ENCODE data around the gene EPAS1.

The EPAS1 gene

DNA sequence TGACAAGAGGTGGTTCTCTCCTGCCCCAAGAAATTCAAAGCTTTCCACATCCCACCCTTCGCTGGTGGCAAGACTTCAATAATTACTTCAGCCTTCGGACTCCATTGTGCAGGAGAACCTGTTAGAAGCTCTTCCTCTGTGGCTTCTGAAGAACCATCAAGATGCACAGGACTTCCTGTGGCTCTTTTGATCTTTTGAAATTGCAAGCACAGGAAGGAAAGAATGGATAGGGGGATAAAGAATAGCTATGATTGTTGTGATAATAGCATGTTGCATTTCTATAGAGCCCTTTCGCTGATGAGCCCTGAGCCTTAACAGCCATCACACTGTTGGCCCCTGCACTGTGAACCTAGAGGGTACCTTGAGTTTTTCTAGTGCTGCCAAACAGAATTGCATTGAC, 7.4 kb downstream of the EPAS1 start:
- Mint-ChIP-seq H3K36me3 (ENCODE audit: low read depth) (no peaks in the 10 kb centered on the region), H3K27me3 (ENCODE audit: low read depth) (peaks cover 55% of the 10 kb centered on the region)

DNA sequence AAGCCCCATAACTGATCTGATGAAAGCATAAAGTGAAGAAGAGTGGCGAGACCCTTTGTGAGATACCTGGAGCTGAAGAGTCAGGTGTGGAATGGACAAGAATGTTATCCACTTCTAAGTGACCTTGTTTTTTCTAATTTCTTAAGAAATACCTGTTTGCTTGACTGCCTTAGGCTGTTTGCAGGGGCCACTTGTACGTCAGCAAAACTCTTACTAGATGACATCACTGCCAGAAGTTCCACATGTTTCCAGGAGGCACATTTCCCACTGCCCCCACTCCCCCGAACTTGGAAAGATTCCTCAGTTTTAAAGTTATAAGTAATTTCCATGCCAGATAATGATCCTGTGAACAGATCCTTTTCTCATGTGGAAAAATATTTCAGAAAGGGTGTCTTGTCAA, 8.0 kb downstream of the EPAS1 start:
- H3K27ac Mint-ChIP-seq = no peak overlapping the region

More for the DNA sequence above, 7.4 kb downstream of the EPAS1 start:
- TF ChIP-seq, protein P1, sequence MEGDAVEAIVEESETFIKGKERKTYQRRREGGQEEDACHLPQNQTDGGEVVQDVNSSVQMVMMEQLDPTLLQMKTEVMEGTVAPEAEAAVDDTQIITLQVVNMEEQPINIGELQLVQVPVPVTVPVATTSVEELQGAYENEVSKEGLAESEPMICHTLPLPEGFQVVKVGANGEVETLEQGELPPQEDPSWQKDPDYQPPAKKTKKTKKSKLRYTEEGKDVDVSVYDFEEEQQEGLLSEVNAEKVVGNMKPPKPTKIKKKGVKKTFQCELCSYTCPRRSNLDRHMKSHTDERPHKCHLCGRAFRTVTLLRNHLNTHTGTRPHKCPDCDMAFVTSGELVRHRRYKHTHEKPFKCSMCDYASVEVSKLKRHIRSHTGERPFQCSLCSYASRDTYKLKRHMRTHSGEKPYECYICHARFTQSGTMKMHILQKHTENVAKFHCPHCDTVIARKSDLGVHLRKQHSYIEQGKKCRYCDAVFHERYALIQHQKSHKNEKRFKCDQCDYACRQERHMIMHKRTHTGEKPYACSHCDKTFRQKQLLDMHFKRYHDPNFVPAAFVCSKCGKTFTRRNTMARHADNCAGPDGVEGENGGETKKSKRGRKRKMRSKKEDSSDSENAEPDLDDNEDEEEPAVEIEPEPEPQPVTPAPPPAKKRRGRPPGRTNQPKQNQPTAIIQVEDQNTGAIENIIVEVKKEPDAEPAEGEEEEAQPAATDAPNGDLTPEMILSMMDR (IDR thresholded peaks at IDR 0.05; ENCODE audit: unreplicated experiment in 3 of 3) = no peak
- Mint-ChIP-seq H3K9me3 (no peaks in the 10 kb centered on the region), H3K27ac (no peak overlapping the region), H3K4me1 (peaks cover 22% of the 10 kb centered on the region), H3K4me3 (no peak overlapping the region)

GRCh38 chr2:46305767-46306166, 8.6 kb downstream of the EPAS1 start:
- no peak overlapping the region for H3K4me3 Mint-ChIP-seq
- no peak overlapping the region for H3K27ac Mint-ChIP-seq
- no peaks in the 10 kb centered on the region for H3K9me3 Mint-ChIP-seq
- TF ChIP-seq, protein P1 (IDR thresholded peaks at IDR 0.05; ENCODE audit: unreplicated experiment in 3 of 3) = no peak
- H3K4me1 Mint-ChIP-seq = peaks cover 16% of the 10 kb centered on the region
- no peaks in the 10 kb centered on the region for H3K36me3 Mint-ChIP-seq (ENCODE audit: low read depth)
- peaks cover 44% of the 10 kb centered on the region for H3K27me3 Mint-ChIP-seq (ENCODE audit: low read depth)

More for the DNA sequence above, 8.0 kb downstream of the EPAS1 start:
- Mint-ChIP-seq H3K4me1 (peaks cover 16% of the 10 kb centered on the region), H3K9me3 (no peaks in the 10 kb centered on the region), H3K36me3 (ENCODE audit: low read depth) (no peaks in the 10 kb centered on the region), H3K4me3 (no peak overlapping the region), H3K27me3 (ENCODE audit: low read depth) (peaks cover 50% of the 10 kb centered on the region)
- TF ChIP-seq, protein P1 (IDR thresholded peaks at IDR 0.05; ENCODE audit: unreplicated experiment in 3 of 3) = no peak

DNA sequence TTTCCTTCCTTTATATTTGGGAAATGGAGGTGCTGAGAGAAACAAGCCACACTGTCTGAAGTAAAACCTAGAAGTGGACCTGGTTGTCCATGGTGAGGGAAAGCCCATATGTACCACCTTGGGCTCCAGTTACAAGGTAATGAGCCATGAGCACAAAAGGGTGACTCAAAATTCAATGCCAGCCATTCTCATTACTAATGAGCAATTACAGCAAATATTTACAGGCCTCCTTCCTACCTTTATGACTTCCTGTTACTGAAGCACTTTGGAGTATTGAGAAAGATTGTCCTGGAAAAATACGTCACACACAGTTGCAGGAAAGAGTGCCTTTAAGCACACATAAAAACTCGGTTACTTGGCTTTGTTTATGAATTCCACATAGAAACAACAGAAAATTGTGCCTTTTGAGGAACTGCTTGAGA, 9.1 kb downstream of the EPAS1 start:
- Mint-ChIP-seq H3K4me1 (peaks cover 16% of the 10 kb centered on the region), H3K9me3 (no peaks in the 10 kb centered on the region), H3K4me3 (no peak overlapping the region), H3K27ac (no peak overlapping the region), H3K36me3 (ENCODE audit: low read depth) (no peaks in the 10 kb centered on the region), H3K27me3 (ENCODE audit: low read depth) (peaks cover 38% of the 10 kb centered on the region)
- TF ChIP-seq, protein P1 (IDR thresholded peaks at IDR 0.05; ENCODE audit: unreplicated experiment in 3 of 3) = no peak

DNA sequence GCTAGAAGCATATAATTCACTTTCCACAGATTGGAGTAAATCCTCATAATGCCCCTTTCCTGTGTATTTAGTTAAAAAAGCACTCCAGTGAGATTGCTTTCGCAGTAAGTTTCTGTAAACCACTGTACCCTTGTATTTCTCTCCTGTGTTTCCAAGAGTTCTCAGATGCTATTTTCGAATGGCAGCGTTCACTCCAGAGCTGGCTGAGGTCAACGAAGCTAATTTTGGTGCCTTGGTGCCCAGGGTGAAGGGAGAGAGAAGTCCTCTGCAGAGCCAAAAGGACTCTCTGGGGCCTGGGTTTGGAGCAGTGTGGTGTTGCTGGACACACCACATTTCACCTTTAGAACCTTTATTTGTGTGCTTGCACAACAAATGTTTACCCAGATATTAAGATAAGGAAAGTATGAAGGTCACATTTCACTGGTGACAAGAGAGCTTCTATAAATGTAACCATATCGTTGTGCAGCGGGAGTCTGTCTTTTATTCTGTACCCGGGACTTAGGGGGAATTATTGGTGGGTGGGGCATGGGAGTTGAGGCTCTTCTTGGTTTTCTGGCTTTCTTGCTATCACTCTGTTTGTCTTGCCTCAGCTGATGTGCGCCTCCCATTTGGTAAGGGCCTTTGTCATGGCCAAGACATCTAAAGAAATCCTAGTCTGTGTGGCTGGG, 9.9 kb downstream of the EPAS1 start:
- TF ChIP-seq, protein P1 (IDR thresholded peaks at IDR 0.05; ENCODE audit: unreplicated experiment in 3 of 3) = no peak
- Mint-ChIP-seq H3K36me3 (ENCODE audit: low read depth) (no peaks in the 10 kb centered on the region), H3K9me3 (no peaks in the 10 kb centered on the region), H3K4me1 (peaks cover 16% of the 10 kb centered on the region), H3K4me3 (no peak overlapping the region), H3K27me3 (ENCODE audit: low read depth) (peaks cover 30% of the 10 kb centered on the region), H3K27ac (no peak overlapping the region)

- peaks cover 22% of the 10 kb centered on the region for H3K27me3 Mint-ChIP-seq (ENCODE audit: low read depth)
Observed at GRCh38 chr2:46308081-46308480, 10.9 kb downstream of the EPAS1 start.

More at GRCh38 chr2:46308081-46308480, 10.9 kb downstream of the EPAS1 start:
- TF ChIP-seq, protein P1 (IDR thresholded peaks at IDR 0.05; ENCODE audit: unreplicated experiment in 3 of 3) = no peak
- Mint-ChIP-seq H3K36me3 (ENCODE audit: low read depth) (no peaks in the 10 kb centered on the region), H3K27ac (peak overlapping the region; percentile 23 to 82 (median 35)), H3K4me1 (peaks cover 16% of the 10 kb centered on the region), H3K4me3 (no peak overlapping the region), H3K9me3 (no peaks in the 10 kb centered on the region)
